Progenitor cell of endocrine pancreas (in vitro differentiated cells): ENCODE data around the gene MKNK1. TPM values are rescaled to one million over a fixed set of nuclear protein-coding genes. Genes with fewer than 3 reads are reported as not detected.

Source experiments
- DNase-seq: peaks from one replicate; pipeline ENCODE4 v3.0.0; 2021; ENCODE audit warnings: low spot score; ENCODE audit not compliant: unreplicated experiment
- H3K27ac Mint-ChIP-seq: 2 replicates; pipeline ENCODE4 v1.8.0; 2021; ENCODE audit warnings: mild to moderate bottlenecking, moderate library complexity, mixed read lengths
- H3K27me3 Mint-ChIP-seq: 2 replicates; pipeline ENCODE4 v1.8.0; 2021; ENCODE audit warnings: mixed read lengths
- H3K36me3 Mint-ChIP-seq: 2 replicates; pipeline ENCODE4 v1.8.0; 2022; ENCODE audit warnings: mixed read lengths; ENCODE audit not compliant: insufficient read depth
- H3K4me1 Mint-ChIP-seq: 2 replicates; pipeline ENCODE4 v1.8.0; 2021; ENCODE audit warnings: low read depth, mixed read lengths
- H3K4me3 Mint-ChIP-seq: 2 replicates; pipeline ENCODE4 v1.8.0; 2021; ENCODE audit warnings: low read depth, mild to moderate bottlenecking, moderate library complexity, mixed read lengths
- H3K9me3 Mint-ChIP-seq: 2 replicates; pipeline ENCODE4 v1.8.0; 2021; ENCODE audit warnings: low read depth, mixed read lengths
- total RNA-seq: library from RNA; stranded (reverse); gene quantifications from 2 replicates; pipeline ENCODE4 v1.2.1, GENCODE V29; 2021
- TF ChIP-seq, protein P1 (sequence below): fragments of 200-600 bp; sonication (generic); IDR thresholded peaks from one replicate; pipeline ENCODE4 v1.5.0; 2021; ENCODE audit warnings: antibody characterized with exemption, mild to moderate bottlenecking; ENCODE audit not compliant: unreplicated experiment

Gene MKNK1
- total RNA-seq, 1 donor from 2014 or later, result 29.3 TPM

GRCh38 chr1:46615735-46616134 is 11.7 kb upstream of the MKNK1 start:
- H3K4me3 Mint-ChIP-seq, result peak overlapping the region; percentile 84
- H3K9me3 Mint-ChIP-seq, result no peaks in the 10 kb centered on the region
- TF ChIP-seq, protein P1, sequence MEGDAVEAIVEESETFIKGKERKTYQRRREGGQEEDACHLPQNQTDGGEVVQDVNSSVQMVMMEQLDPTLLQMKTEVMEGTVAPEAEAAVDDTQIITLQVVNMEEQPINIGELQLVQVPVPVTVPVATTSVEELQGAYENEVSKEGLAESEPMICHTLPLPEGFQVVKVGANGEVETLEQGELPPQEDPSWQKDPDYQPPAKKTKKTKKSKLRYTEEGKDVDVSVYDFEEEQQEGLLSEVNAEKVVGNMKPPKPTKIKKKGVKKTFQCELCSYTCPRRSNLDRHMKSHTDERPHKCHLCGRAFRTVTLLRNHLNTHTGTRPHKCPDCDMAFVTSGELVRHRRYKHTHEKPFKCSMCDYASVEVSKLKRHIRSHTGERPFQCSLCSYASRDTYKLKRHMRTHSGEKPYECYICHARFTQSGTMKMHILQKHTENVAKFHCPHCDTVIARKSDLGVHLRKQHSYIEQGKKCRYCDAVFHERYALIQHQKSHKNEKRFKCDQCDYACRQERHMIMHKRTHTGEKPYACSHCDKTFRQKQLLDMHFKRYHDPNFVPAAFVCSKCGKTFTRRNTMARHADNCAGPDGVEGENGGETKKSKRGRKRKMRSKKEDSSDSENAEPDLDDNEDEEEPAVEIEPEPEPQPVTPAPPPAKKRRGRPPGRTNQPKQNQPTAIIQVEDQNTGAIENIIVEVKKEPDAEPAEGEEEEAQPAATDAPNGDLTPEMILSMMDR, result no peak
- DNase-seq, result no peak
- peaks cover 16% of the 10 kb centered on the region for H3K27me3 Mint-ChIP-seq
- H3K27ac Mint-ChIP-seq, result no peak overlapping the region
- H3K36me3 Mint-ChIP-seq, result no peaks in the 10 kb centered on the region
- H3K4me1 Mint-ChIP-seq, result peaks cover 20% of the 10 kb centered on the region

GRCh38 chr1:46615088-46615487 is 11.0 kb upstream of the MKNK1 start:
- H3K27me3 Mint-ChIP-seq, result peaks cover 16% of the 10 kb centered on the region
- no peak overlapping the region for H3K27ac Mint-ChIP-seq
- TF ChIP-seq, protein P1, result no peak
- peaks cover 20% of the 10 kb centered on the region for H3K4me1 Mint-ChIP-seq
- no peak for DNase-seq
- no peaks in the 10 kb centered on the region for H3K9me3 Mint-ChIP-seq
- H3K4me3 Mint-ChIP-seq, result peak overlapping the region; percentile 84
- peaks cover 1% of the 10 kb centered on the region for H3K36me3 Mint-ChIP-seq

- Mint-ChIP-seq H3K4me3 (no peak overlapping the region), H3K27me3 (peaks cover 16% of the 10 kb centered on the region), H3K36me3 (peaks cover 3% of the 10 kb centered on the region), H3K4me1 (peaks cover 20% of the 10 kb centered on the region), H3K27ac (no peak overlapping the region), H3K9me3 (no peaks in the 10 kb centered on the region)
- no peak for DNase-seq
- TF ChIP-seq, protein P1, result no peak
These were observed 10.5 kb upstream of the MKNK1 start for GRCh38 chr1:46614604-46614984.

- no peak for DNase-seq
- Mint-ChIP-seq H3K36me3 (peaks cover 7% of the 10 kb centered on the region), H3K27me3 (peaks cover 13% of the 10 kb centered on the region), H3K27ac (no peak overlapping the region), H3K4me3 (no peak overlapping the region), H3K9me3 (no peaks in the 10 kb centered on the region), H3K4me1 (peaks cover 20% of the 10 kb centered on the region)
- TF ChIP-seq, protein P1, result no peak
These were observed 9.9 kb upstream of the MKNK1 start for GRCh38 chr1:46613661-46614603.

GRCh38 chr1:46612937-46613660 is 9.0 kb upstream of the MKNK1 start:
- Mint-ChIP-seq H3K4me3 (no peak overlapping the region), H3K4me1 (peaks cover 15% of the 10 kb centered on the region)
- no peak for DNase-seq

More at GRCh38 chr1:46612937-46613660, 9.0 kb upstream of the MKNK1 start:
- H3K9me3 Mint-ChIP-seq, result no peaks in the 10 kb centered on the region
- H3K36me3 Mint-ChIP-seq, result peaks cover 8% of the 10 kb centered on the region
- TF ChIP-seq, protein P1, result no peak
- H3K27me3 Mint-ChIP-seq, result peaks cover 5% of the 10 kb centered on the region
- no peak overlapping the region for H3K27ac Mint-ChIP-seq
